ENCODE measurements around the gene ASS1.
"Not testable (repeated sequence)": the region's sequence is repeated elsewhere in the genome, so short reads cannot be mapped to it uniquely, and the experiment has no call there.

The ASS1 gene

GRCh38 chr9:130444565-130445221 lies at the start of gene ASS1:
Gene ASS1, plus strand, starts transcription at chr9:130444961. Its CDS starts 7,268 bp downstream, at chr9:130452229.
- Histone ChIP-seq H3K4me3 (ENCODE audit: low read depth in 1 of 2, low read length in 2 of 2) (peak within 1 kb of the TSS; percentile 54 to 67), H3K4me1 (ENCODE audit: insufficient read depth, low read length) (peaks cover 26% of the 10 kb centered on the region), H3K9me3 (ENCODE audit: low read length) (no peaks in the 10 kb centered on the region), H3K27me3 (ENCODE audit: control insufficient read depth in 1 of 2, insufficient read depth in 2 of 2, low read length in 2 of 2) (no peaks in the 10 kb centered on the region), H3K9ac (ENCODE audit: low read length) (peak within 1 kb of the TSS; percentile 65), H3K36me3 (ENCODE audit: insufficient read depth, low read length) (no peaks in the 10 kb centered on the region), H3K27ac (ENCODE audit: low read depth, low read length) (peak within 1 kb of the TSS; percentile 69)

- Histone ChIP-seq H3K36me3 (ENCODE audit: insufficient read depth, low read length) (peaks cover 46% of the 10 kb centered on the region), H3K4me1 (ENCODE audit: insufficient read depth, low read length) (no peaks in the 10 kb centered on the region), H3K9ac (ENCODE audit: low read length) (no peak overlapping the region), H3K27me3 (ENCODE audit: control insufficient read depth in 1 of 2, insufficient read depth in 2 of 2, low read length in 2 of 2) (no peaks in the 10 kb centered on the region), H3K9me3 (ENCODE audit: low read length) (no peaks in the 10 kb centered on the region), H3K27ac (ENCODE audit: low read depth, low read length) (no peak overlapping the region), H3K4me3 (ENCODE audit: low read depth in 1 of 2, low read length in 2 of 2) (no peak overlapping the region)
These were observed 48.8 kb upstream of the ASS1 start for GRCh38 chr9:130395810-130396435.

GRCh38 chr9:130396581-130396980 lies 48.2 kb upstream of the ASS1 start:
- Histone ChIP-seq H3K4me1 (ENCODE audit: insufficient read depth, low read length) (no peaks in the 10 kb centered on the region), H3K27ac (ENCODE audit: low read depth, low read length) (no peak overlapping the region), H3K9ac (ENCODE audit: low read length) (no peak overlapping the region), H3K27me3 (ENCODE audit: control insufficient read depth in 1 of 2, insufficient read depth in 2 of 2, low read length in 2 of 2) (no peaks in the 10 kb centered on the region), H3K4me3 (ENCODE audit: low read depth in 1 of 2, low read length in 2 of 2) (no peak overlapping the region), H3K9me3 (ENCODE audit: low read length) (no peaks in the 10 kb centered on the region), H3K36me3 (ENCODE audit: insufficient read depth, low read length) (peaks cover 43% of the 10 kb centered on the region)

- Histone ChIP-seq H3K9me3 (ENCODE audit: low read length) (no peaks in the 10 kb centered on the region), H3K36me3 (ENCODE audit: insufficient read depth, low read length) (peaks cover 27% of the 10 kb centered on the region), H3K27me3 (ENCODE audit: control insufficient read depth in 1 of 2, insufficient read depth in 2 of 2, low read length in 2 of 2) (no peaks in the 10 kb centered on the region), H3K27ac (ENCODE audit: low read depth, low read length) (no peak overlapping the region), H3K4me3 (ENCODE audit: low read depth in 1 of 2, low read length in 2 of 2) (no peak overlapping the region), H3K9ac (ENCODE audit: low read length) (no peak overlapping the region), H3K4me1 (ENCODE audit: insufficient read depth, low read length) (no peaks in the 10 kb centered on the region)
These were observed 46.1 kb upstream of the ASS1 start for GRCh38 chr9:130398487-130399240.

- H3K4me3 ChIP-seq (ENCODE audit: low read depth in 1 of 2, low read length in 2 of 2): no peak overlapping the region
- no peaks in the 10 kb centered on the region for H3K4me1 ChIP-seq (ENCODE audit: insufficient read depth, low read length)
- no peaks in the 10 kb centered on the region for H3K27me3 ChIP-seq (ENCODE audit: control insufficient read depth in 1 of 2, insufficient read depth in 2 of 2, low read length in 2 of 2)
- peaks cover 28% of the 10 kb centered on the region for H3K36me3 ChIP-seq (ENCODE audit: insufficient read depth, low read length)
- no peak overlapping the region for H3K9ac ChIP-seq (ENCODE audit: low read length)
- H3K9me3 ChIP-seq (ENCODE audit: low read length): no peaks in the 10 kb centered on the region
- no peak overlapping the region for H3K27ac ChIP-seq (ENCODE audit: low read depth, low read length)
These were observed 45.0 kb upstream of the ASS1 start for GRCh38 chr9:130399768-130400167.

GRCh38 chr9:130400870-130401269 lies 43.9 kb upstream of the ASS1 start:
- H3K4me3 ChIP-seq (ENCODE audit: low read depth in 1 of 2, low read length in 2 of 2): no peak overlapping the region
- no peaks in the 10 kb centered on the region for H3K4me1 ChIP-seq (ENCODE audit: insufficient read depth, low read length)
- no peak overlapping the region for H3K27ac ChIP-seq (ENCODE audit: low read depth, low read length)
- no peak overlapping the region for H3K9ac ChIP-seq (ENCODE audit: low read length)
- peaks cover 26% of the 10 kb centered on the region for H3K36me3 ChIP-seq (ENCODE audit: insufficient read depth, low read length)
- H3K9me3 ChIP-seq (ENCODE audit: low read length): no peaks in the 10 kb centered on the region
- no peaks in the 10 kb centered on the region for H3K27me3 ChIP-seq (ENCODE audit: control insufficient read depth in 1 of 2, insufficient read depth in 2 of 2, low read length in 2 of 2)

GRCh38 chr9:130401742-130402141 lies 43.0 kb upstream of the ASS1 start:
- not testable (repeated sequence) for H3K9me3 ChIP-seq (ENCODE audit: low read length); H3K4me3 ChIP-seq (ENCODE audit: low read depth in 1 of 2, low read length in 2 of 2); H3K4me1 ChIP-seq (ENCODE audit: insufficient read depth, low read length); H3K9ac ChIP-seq (ENCODE audit: low read length); H3K27ac ChIP-seq (ENCODE audit: low read depth, low read length); H3K27me3 ChIP-seq (ENCODE audit: control insufficient read depth in 1 of 2, insufficient read depth in 2 of 2, low read length in 2 of 2)
- H3K36me3 ChIP-seq (ENCODE audit: insufficient read depth, low read length): peaks cover 28% of the 10 kb centered on the region

GRCh38 chr9:130402243-130402642 lies 42.5 kb upstream of the ASS1 start:
- Histone ChIP-seq H3K27ac (ENCODE audit: low read depth, low read length) (no peak overlapping the region), H3K36me3 (ENCODE audit: insufficient read depth, low read length) (peaks cover 26% of the 10 kb centered on the region), H3K27me3 (ENCODE audit: control insufficient read depth in 1 of 2, insufficient read depth in 2 of 2, low read length in 2 of 2) (no peaks in the 10 kb centered on the region), H3K4me3 (ENCODE audit: low read depth in 1 of 2, low read length in 2 of 2) (no peak overlapping the region), H3K4me1 (ENCODE audit: insufficient read depth, low read length) (no peaks in the 10 kb centered on the region), H3K9ac (ENCODE audit: low read length) (no peak overlapping the region), H3K9me3 (ENCODE audit: low read length) (no peaks in the 10 kb centered on the region)

GRCh38 chr9:130402645-130403440 lies 41.9 kb upstream of the ASS1 start:
- no peak overlapping the region for H3K4me3 ChIP-seq (ENCODE audit: low read depth in 1 of 2, low read length in 2 of 2)
- H3K9me3 ChIP-seq (ENCODE audit: low read length): no peaks in the 10 kb centered on the region
- no peak overlapping the region for H3K27ac ChIP-seq (ENCODE audit: low read depth, low read length)
- H3K9ac ChIP-seq (ENCODE audit: low read length): no peak overlapping the region
- H3K36me3 ChIP-seq (ENCODE audit: insufficient read depth, low read length): peaks cover 28% of the 10 kb centered on the region
- no peaks in the 10 kb centered on the region for H3K27me3 ChIP-seq (ENCODE audit: control insufficient read depth in 1 of 2, insufficient read depth in 2 of 2, low read length in 2 of 2)
- H3K4me1 ChIP-seq (ENCODE audit: insufficient read depth, low read length): no peaks in the 10 kb centered on the region

GRCh38 chr9:130405657-130406257 lies 39.0 kb upstream of the ASS1 start:
- Histone ChIP-seq H3K9ac (ENCODE audit: low read length) (no peak overlapping the region), H3K27ac (ENCODE audit: low read depth, low read length) (no peak overlapping the region), H3K27me3 (ENCODE audit: control insufficient read depth in 1 of 2, insufficient read depth in 2 of 2, low read length in 2 of 2) (no peaks in the 10 kb centered on the region), H3K4me3 (ENCODE audit: low read depth in 1 of 2, low read length in 2 of 2) (no peak overlapping the region), H3K9me3 (ENCODE audit: low read length) (no peaks in the 10 kb centered on the region), H3K4me1 (ENCODE audit: insufficient read depth, low read length) (peaks cover 6% of the 10 kb centered on the region), H3K36me3 (ENCODE audit: insufficient read depth, low read length) (peaks cover 53% of the 10 kb centered on the region)

Measured in muscle layer of colon (tissue), 2 donors.